Lower leg skin (tissue), 4 donors: Measurements from ENCODE around the gene DYRK1A. TPM values are rescaled to one million over a fixed set of nuclear protein-coding genes. Genes with fewer than 3 reads are reported as not detected.

ENCODE experiments used
- DNase-seq, 2 donors: peaks; one replicate each; pipeline ENCODE4 v3.0.0-alpha.2; 2019; ENCODE audit warnings: low spot score in 2 of 2
- H3K4me3 ChIP-seq: fragments of 200-600 bp; sonication (generic); 2 replicates; pipeline ENCODE4 v1.5.1; 2017; ENCODE audit warnings: mild to moderate bottlenecking, low read depth; ENCODE audit not compliant: poor library complexity, severe bottlenecking
- POLR2A ChIP-seq, 2 donors: fragments of 450-650 bp; IDR thresholded peaks; one replicate each; pipeline ENCODE4 v1.6.1; 2016 to 2017; ENCODE audit warnings: antibody characterized with exemption in 2 of 2, mild to moderate bottlenecking in 1 of 2, moderate library complexity in 1 of 2
- WGBS, 2 donors: methylation state at CpG; one replicate each; pipeline ENCODE4 v1.1.5; 2018; 5-methylcytosine and 5-hydroxymethylcytosine counted together
- intact Hi-C: fragments of 100-400 bp; cut with DNase I; formaldehyde crosslinking; loops from one replicate; pipeline ENCODE4 v1.15.0; 2023; ENCODE audit warnings: low total_unique reads
- total RNA-seq, 4 donors: library from RNA; depleted of rRNA; stranded (reverse); fragments of >200 nt; gene quantifications; one replicate each; pipeline ENCODE4 v1.1.0, GENCODE V29; 2016
- TF ChIP-seq, protein P1 (sequence below), 3 donors: fragments of 450-650 bp; IDR thresholded peaks; one replicate each; pipeline ENCODE4 v1.5.1; 2016; ENCODE audit warnings: antibody characterized with exemption in 3 of 3, mild to moderate bottlenecking in 3 of 3, moderate library complexity in 2 of 3

Gene DYRK1A
- total RNA-seq, 4 donors from 2014 or later, result 60.2 to 97.8 (median 79.8) TPM

- WGBS, 2 donors, result 73 to 77% methylated on average over 1 of the region's 1 CpG
- no peak overlapping the region for H3K4me3 ChIP-seq
- TF ChIP-seq POLR2A (IDR thresholded peaks at IDR 0.05), result no peak
- TF ChIP-seq, protein P1, sequence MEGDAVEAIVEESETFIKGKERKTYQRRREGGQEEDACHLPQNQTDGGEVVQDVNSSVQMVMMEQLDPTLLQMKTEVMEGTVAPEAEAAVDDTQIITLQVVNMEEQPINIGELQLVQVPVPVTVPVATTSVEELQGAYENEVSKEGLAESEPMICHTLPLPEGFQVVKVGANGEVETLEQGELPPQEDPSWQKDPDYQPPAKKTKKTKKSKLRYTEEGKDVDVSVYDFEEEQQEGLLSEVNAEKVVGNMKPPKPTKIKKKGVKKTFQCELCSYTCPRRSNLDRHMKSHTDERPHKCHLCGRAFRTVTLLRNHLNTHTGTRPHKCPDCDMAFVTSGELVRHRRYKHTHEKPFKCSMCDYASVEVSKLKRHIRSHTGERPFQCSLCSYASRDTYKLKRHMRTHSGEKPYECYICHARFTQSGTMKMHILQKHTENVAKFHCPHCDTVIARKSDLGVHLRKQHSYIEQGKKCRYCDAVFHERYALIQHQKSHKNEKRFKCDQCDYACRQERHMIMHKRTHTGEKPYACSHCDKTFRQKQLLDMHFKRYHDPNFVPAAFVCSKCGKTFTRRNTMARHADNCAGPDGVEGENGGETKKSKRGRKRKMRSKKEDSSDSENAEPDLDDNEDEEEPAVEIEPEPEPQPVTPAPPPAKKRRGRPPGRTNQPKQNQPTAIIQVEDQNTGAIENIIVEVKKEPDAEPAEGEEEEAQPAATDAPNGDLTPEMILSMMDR (IDR thresholded peaks at IDR 0.05), result no peak
- DNase-seq, result no peak
- intact Hi-C loops, result no loop called here
Observed at GRCh38 chr21:37373539-37373938, 7.0 kb downstream of the DYRK1A start.

- intact Hi-C loops, result no loop called here
- 74 to 76% methylated on average over 5 of the region's 5 CpGs for WGBS, 2 donors
- TF ChIP-seq, protein P1 (IDR thresholded peaks at IDR 0.05), result no peak
- TF ChIP-seq POLR2A (IDR thresholded peaks at IDR 0.05), result no peak
- no peak for DNase-seq
- H3K4me3 ChIP-seq, result no peak overlapping the region
Observed at GRCh38 chr21:37374027-37374426, 7.5 kb downstream of the DYRK1A start.

DNA sequence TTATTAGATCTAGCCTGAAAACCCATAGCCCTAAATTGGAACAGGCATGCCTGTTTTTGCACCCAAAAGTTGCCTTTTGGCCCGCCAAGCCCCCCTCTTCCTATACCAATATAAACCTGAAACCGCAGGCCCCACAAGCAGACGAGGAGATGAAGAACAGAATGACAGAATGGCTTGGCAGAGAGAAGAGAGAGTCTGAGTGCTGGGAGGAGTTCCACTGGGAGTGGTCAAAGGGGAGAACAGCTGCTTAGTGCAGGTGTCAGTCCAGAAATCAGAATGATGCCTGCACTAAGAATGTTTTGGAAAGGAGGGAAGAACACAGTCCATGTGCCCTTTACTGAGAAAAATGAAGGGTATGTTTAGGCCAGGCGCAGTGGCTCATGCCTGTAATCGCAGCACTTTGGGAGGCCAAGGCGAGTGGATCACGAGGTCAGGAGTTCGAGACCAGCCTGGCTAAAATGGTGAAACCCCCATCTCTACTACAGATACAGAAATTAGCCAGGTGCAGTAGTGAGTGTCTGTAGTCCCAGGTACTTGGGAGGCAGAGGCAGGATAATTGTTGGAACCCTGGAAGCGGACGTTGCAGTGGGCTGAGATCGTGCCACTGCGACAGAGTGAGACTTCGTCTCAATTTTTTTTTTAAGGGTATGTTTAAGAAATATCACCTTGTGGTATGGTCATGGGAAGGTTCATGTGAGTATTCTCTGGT is 9.4 kb downstream of the DYRK1A start:
- intact Hi-C loops, result no loop called here
- no peak overlapping the region for H3K4me3 ChIP-seq
- 73 to 82% methylated on average over 12 to 13 of the region's 13 CpGs for WGBS, 2 donors
- no peak for TF ChIP-seq POLR2A (IDR thresholded peaks at IDR 0.05)
- TF ChIP-seq, protein P1 (IDR thresholded peaks at IDR 0.05), result no peak
- DNase-seq, result no peak

DNA sequence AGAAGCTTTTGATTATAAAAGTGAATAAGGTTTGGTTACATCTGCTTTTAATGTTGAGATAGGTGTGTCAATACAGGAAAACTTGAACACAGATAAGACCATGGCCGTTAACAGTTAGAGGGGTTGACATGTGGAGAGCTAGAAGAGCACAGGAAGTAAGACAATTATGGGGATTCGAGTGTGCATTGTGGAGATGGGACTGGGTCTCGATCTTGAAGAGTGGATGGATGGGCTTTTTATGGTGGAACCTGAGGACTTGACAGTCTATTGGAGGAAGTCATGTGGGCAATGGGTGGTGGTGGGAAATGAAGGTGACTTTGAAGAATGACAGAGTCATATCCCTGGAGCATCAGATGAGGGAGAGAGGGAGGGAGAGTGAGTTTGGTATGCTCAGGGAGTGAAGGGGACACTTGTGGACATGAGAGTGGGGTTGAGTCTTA is 12.1 kb downstream of the DYRK1A start:
- intact Hi-C loops, result no loop called here
- WGBS, 2 donors, result 81% methylated on average over 3 of the region's 3 CpGs
- no peak overlapping the region for H3K4me3 ChIP-seq
- no peak for DNase-seq
- no peak for TF ChIP-seq POLR2A (IDR thresholded peaks at IDR 0.05)
- TF ChIP-seq, protein P1 (IDR thresholded peaks at IDR 0.05), result no peak

GRCh38 chr21:37380349-37381323 is 14.1 kb downstream of the DYRK1A start:
- 34 to 35% methylated on average over 8 of the region's 8 CpGs for WGBS, 2 donors
- H3K4me3 ChIP-seq, result no peak overlapping the region
- TF ChIP-seq POLR2A (IDR thresholded peaks at IDR 0.05), result no peak
- TF ChIP-seq, protein P1 (IDR thresholded peaks at IDR 0.05), result no peak
- intact Hi-C loops, result no loop called here
- DNase-seq, result no peak
